MM.1S (cell line): ENCODE data around the gene GORASP1.
A peak's percentile ranks its signal among the peaks of the same experiment; 100 is the strongest.

Experiments
- DNase-seq: peaks from one replicate; pipeline ENCODE4 v3.0.0-alpha.2; 2015
- H2AFZ ChIP-seq: fragments of 300-600 bp; sonication (generic); 2 replicates; pipeline ENCODE4 v1.6.0; 2016; ENCODE audit warnings: antibody characterized with exemption, low read length
- H3F3A ChIP-seq: fragments of 300-600 bp; sonication (generic); 2 replicates; pipeline ENCODE4 v1.6.1; 2016; ENCODE audit warnings: mild to moderate bottlenecking, antibody characterized with exemption, low read length, moderate library complexity, mixed read lengths; ENCODE audit not compliant: insufficient read depth
- H3K27ac ChIP-seq: fragments of 300-600 bp; sonication (generic); 2 replicates; pipeline ENCODE4 v1.5.1; 2016; ENCODE audit warnings: mild to moderate bottlenecking, low read length
- H3K27me3 ChIP-seq: fragments of 300-600 bp; sonication (generic); replicated peaks from 2 replicates; pipeline ENCODE4 v1.6.0; 2016; ENCODE audit warnings: low read length; ENCODE audit not compliant: insufficient read depth
- H3K36me3 ChIP-seq: fragments of 300-600 bp; sonication (generic); replicated peaks from 2 replicates; pipeline ENCODE4 v1.6.1; 2016; ENCODE audit warnings: mild to moderate bottlenecking, low read length, mixed read lengths; ENCODE audit not compliant: insufficient read depth
- H3K4me1 ChIP-seq: fragments of 300-600 bp; sonication (generic); 2 replicates; pipeline ENCODE4 v1.6.1; 2016; ENCODE audit warnings: low read length, mixed read lengths
- H3K4me2 ChIP-seq: fragments of 300-600 bp; sonication (generic); 2 replicates; pipeline ENCODE4 v1.6.0; 2016; ENCODE audit warnings: low read depth, low read length
- H3K4me3 ChIP-seq: fragments of 300-600 bp; sonication (generic); 2 replicates; pipeline ENCODE4 v1.5.1; 2016; ENCODE audit warnings: low read length, mixed read lengths
- H3K79me2 ChIP-seq: fragments of 300-600 bp; sonication (generic); 2 replicates; pipeline ENCODE4 v1.6.1; 2016; ENCODE audit warnings: mixed run types, low read length, mixed read lengths
- H3K9ac ChIP-seq: fragments of 300-600 bp; sonication (generic); 2 replicates; pipeline ENCODE4 v1.6.1; 2016; ENCODE audit warnings: low read length, mixed read lengths
- H3K9me2 ChIP-seq: fragments of 300-600 bp; sonication (generic); replicated peaks from 2 replicates; pipeline ENCODE4 v1.6.1; 2016; ENCODE audit warnings: mild to moderate bottlenecking, low read length, mixed read lengths; ENCODE audit not compliant: insufficient read depth
- H3K9me3 ChIP-seq: fragments of 300-600 bp; sonication (generic); replicated peaks from 2 replicates; pipeline ENCODE4 v1.6.1; 2016; ENCODE audit warnings: mild to moderate bottlenecking, low read length, mixed read lengths; ENCODE audit not compliant: insufficient read depth
- H4K20me1 ChIP-seq: fragments of 300-600 bp; sonication (generic); 2 replicates; pipeline ENCODE4 v1.6.1; 2016; ENCODE audit warnings: mild to moderate bottlenecking, low read length, moderate library complexity, mixed read lengths; ENCODE audit not compliant: insufficient read depth
- EZH2 ChIP-seq: fragments of 300-600 bp; sonication (generic); optimal IDR thresholded peaks from 2 replicates; pipeline ENCODE3; 2017; ENCODE audit warnings: low read depth, mild to moderate bottlenecking, antibody characterized with exemption, low read length, mixed read lengths
- EZH2phosphoT487 ChIP-seq: fragments of 300-600 bp; sonication (generic); IDR thresholded peaks from 2 replicates; pipeline ENCODE4 v1.6.1; 2018; ENCODE audit warnings: antibody characterized with exemption, low read length
- TF ChIP-seq, protein P1 (sequence below): fragments of 300-600 bp; sonication (generic); IDR thresholded peaks from 2 replicates; pipeline ENCODE4 v1.5.1; 2016; ENCODE audit warnings: antibody characterized with exemption, low read length, mixed read lengths

The GORASP1 gene

DNA sequence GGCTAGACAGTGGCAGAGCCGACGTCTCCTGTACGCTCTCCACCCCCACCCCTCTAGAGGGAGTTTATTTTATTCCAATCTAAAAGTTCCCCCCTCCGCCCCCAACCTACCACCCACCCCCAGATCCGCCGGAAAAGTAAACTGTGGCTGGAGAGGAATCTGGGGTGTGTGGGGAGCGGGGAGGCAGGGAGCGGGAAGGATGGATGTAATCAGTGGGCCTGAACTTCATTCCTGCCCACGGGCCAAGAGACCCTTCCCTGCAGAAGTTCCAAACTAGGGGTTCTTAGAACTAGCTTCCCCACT, 46.5 kb upstream of the GORASP1 start:
- peaks cover 25% of the 10 kb centered on the region for H3F3A ChIP-seq
- H3K79me2 ChIP-seq = peaks cover 40% of the 10 kb centered on the region
- no peak for TF ChIP-seq EZH2
- no peak for TF ChIP-seq EZH2phosphoT487
- TF ChIP-seq, protein P1, sequence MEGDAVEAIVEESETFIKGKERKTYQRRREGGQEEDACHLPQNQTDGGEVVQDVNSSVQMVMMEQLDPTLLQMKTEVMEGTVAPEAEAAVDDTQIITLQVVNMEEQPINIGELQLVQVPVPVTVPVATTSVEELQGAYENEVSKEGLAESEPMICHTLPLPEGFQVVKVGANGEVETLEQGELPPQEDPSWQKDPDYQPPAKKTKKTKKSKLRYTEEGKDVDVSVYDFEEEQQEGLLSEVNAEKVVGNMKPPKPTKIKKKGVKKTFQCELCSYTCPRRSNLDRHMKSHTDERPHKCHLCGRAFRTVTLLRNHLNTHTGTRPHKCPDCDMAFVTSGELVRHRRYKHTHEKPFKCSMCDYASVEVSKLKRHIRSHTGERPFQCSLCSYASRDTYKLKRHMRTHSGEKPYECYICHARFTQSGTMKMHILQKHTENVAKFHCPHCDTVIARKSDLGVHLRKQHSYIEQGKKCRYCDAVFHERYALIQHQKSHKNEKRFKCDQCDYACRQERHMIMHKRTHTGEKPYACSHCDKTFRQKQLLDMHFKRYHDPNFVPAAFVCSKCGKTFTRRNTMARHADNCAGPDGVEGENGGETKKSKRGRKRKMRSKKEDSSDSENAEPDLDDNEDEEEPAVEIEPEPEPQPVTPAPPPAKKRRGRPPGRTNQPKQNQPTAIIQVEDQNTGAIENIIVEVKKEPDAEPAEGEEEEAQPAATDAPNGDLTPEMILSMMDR = no peak
- no peak overlapping the region for H3K27ac ChIP-seq
- H4K20me1 ChIP-seq = no peaks in the 10 kb centered on the region
- H3K9me3 ChIP-seq = no peaks in the 10 kb centered on the region
- no peaks in the 10 kb centered on the region for H3K27me3 ChIP-seq
- H3K4me3 ChIP-seq = peak overlapping the region; percentile 65
- H3K36me3 ChIP-seq = no peaks in the 10 kb centered on the region
- H3K4me1 ChIP-seq = peaks cover 27% of the 10 kb centered on the region
- peak overlapping the region; percentile 66; the same call in 1 of the 2 replicates for H3K9ac ChIP-seq
- H3K9me2 ChIP-seq = no peaks in the 10 kb centered on the region
- H2AFZ ChIP-seq = peak overlapping the region; percentile 73; the same call in 1 of the 2 replicates
- H3K4me2 ChIP-seq = peak overlapping the region; percentile 56; the same call in 1 of the 2 replicates
- DNase-seq = no peak

DNA sequence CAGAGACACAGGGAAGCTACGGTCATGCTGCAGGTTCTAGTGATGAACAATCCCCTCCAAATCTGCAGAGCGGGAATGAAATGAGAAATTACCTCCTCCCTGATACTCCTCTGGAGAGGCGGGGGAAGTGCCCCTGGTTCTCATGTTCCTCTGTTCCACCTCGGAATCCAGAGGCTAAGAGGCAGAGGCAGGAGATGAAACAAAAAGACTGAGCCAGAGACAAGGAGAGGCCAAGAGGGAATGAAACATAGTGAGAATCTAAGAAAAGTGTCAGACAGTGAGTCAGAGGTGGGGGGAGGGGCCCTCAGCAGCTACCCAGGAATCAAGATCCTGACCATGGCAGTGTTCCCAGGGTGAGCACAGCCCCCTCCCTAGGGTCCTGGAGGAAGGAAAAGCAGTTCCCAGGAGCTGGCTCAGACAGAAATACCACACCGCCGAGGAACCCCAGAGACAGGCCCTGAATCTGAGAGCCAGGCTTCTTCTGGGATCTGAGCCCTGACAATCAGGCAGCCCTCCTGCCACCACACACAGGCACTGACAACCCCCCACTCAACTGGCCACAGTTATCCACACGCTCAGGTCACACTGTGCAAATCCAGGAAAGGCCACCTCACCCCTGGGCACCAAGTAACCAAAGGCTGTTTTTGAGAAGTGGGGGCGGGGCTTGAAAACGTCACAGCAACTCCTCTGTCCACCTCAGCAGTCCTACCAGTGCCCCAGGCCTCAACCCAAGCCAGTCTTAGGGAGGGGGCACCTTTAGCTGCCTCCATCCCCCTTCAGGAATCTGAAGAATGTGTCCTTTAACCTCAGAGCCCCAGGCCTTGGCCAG, 43.6 kb upstream of the GORASP1 start:
- Histone ChIP-seq H3K27ac (peak overlapping the region; percentile 90; the same call in 1 of the 2 replicates), H3K9me3 (no peaks in the 10 kb centered on the region), H3F3A (peaks cover 37% of the 10 kb centered on the region), H3K27me3 (no peaks in the 10 kb centered on the region), H3K36me3 (no peaks in the 10 kb centered on the region; the same call in 1 of the 2 replicates), H3K9ac (peak overlapping the region; percentile 98; the same call in 1 of the 2 replicates), H4K20me1 (no peaks in the 10 kb centered on the region), H2AFZ (no peak overlapping the region), H3K9me2 (no peaks in the 10 kb centered on the region), H3K4me3 (peak overlapping the region; percentile 76), H3K4me1 (peaks cover 49% of the 10 kb centered on the region), H3K4me2 (peak overlapping the region; percentile 87), H3K79me2 (peaks cover 69% of the 10 kb centered on the region)
- DNase-seq = peak; percentile 27
- TF ChIP-seq, protein P1 = no peak
- TF ChIP-seq EZH2 = no peak
- TF ChIP-seq EZH2phosphoT487 = no peak

DNA sequence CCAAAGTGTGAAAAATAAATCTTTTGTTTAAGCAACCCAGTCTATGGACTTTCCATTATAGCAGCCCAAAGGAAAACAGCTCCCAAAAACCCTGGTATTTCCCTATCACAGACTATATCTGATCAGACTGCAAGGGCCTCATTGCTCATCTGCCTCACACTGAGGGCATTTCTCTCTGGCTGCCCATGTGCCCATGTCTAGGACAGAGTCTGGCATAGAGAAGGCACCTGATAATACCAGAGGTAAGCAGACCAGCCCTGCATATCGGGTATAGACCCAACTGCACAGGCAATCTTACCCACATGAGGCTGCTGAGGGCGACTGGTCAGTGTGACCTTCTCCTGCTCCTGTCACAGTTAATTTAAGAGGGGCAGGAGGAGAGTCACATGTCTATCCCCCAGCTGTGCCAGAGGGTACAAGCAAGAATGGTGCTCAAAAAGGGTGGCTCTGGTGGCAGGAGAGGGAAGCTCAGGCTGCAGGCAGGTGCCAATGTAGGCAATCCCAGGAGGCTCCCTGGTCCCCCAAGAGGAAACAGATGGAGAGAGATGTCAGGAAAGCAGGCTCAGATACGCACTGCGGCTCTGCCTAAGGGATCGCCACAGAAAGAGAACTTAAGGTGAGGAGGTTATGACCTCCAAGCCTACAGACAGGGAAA, 42.8 kb upstream of the GORASP1 start:
- Histone ChIP-seq H4K20me1 (no peaks in the 10 kb centered on the region), H3K27me3 (no peaks in the 10 kb centered on the region), H2AFZ (no peak overlapping the region), H3K9ac (no peak overlapping the region), H3K4me2 (peak overlapping the region; percentile 87; the same call in 1 of the 2 replicates), H3K36me3 (no peaks in the 10 kb centered on the region; the same call in 1 of the 2 replicates), H3K9me2 (no peaks in the 10 kb centered on the region), H3K9me3 (no peaks in the 10 kb centered on the region), H3K4me3 (no peak overlapping the region), H3K79me2 (peaks cover 72% of the 10 kb centered on the region), H3K27ac (no peak overlapping the region), H3K4me1 (peaks cover 49% of the 10 kb centered on the region), H3F3A (peaks cover 37% of the 10 kb centered on the region)
- no peak for DNase-seq
- TF ChIP-seq, protein P1 = no peak
- TF ChIP-seq EZH2 = no peak
- no peak for TF ChIP-seq EZH2phosphoT487
